ENCODE measurements around the gene TMPRSS7.

Gene TMPRSS7

GRCh38 chr3:112005091-112005672, 29.4 kb upstream of the TMPRSS7 start:
- TF ChIP-seq ZFX (IDR thresholded peaks at IDR 0.05) (no peak), CTCF (conservative IDR thresholded peaks at IDR 0.05) (no peak)
- H3K27ac ChIP-seq: no peak overlapping the region

GRCh38 chr3:112007633-112008032, 26.9 kb upstream of the TMPRSS7 start:
- no peak overlapping the region for H3K27ac ChIP-seq
- TF ChIP-seq CTCF (conservative IDR thresholded peaks at IDR 0.05) (no peak), ZFX (IDR thresholded peaks at IDR 0.05) (no peak)

GRCh38 chr3:112009670-112010069, 24.9 kb upstream of the TMPRSS7 start:
- TF ChIP-seq CTCF (conservative IDR thresholded peaks at IDR 0.05) (no peak), ZFX (IDR thresholded peaks at IDR 0.05) (no peak)
- no peak overlapping the region for H3K27ac ChIP-seq

GRCh38 chr3:112010636-112011035, 23.9 kb upstream of the TMPRSS7 start:
- no peak overlapping the region for H3K27ac ChIP-seq
- TF ChIP-seq ZFX (IDR thresholded peaks at IDR 0.05) (no peak), CTCF (conservative IDR thresholded peaks at IDR 0.05) (no peak)

- no peak for TF ChIP-seq ZFX (IDR thresholded peaks at IDR 0.05)
- TF ChIP-seq CTCF (conservative IDR thresholded peaks at IDR 0.05): no peak
- no peak overlapping the region for H3K27ac ChIP-seq
Observed at GRCh38 chr3:112011376-112011940, 23.1 kb upstream of the TMPRSS7 start.

GRCh38 chr3:112012205-112012992, 22.1 kb upstream of the TMPRSS7 start:
- H3K27ac ChIP-seq: no peak overlapping the region
- TF ChIP-seq ZFX (IDR thresholded peaks at IDR 0.05) (no peak), CTCF (conservative IDR thresholded peaks at IDR 0.05) (no peak)

All from C4-2B (cell line).